Loucy (cell line): ENCODE measurements around the gene LACTBL1.

Experiments used
- CTCF ChIP-seq: fragments of 200-600 bp; sonication (generic); conservative IDR thresholded peaks from 2 replicates; pipeline ENCODE4 v1.5.1; 2014; ENCODE audit warnings: mild to moderate bottlenecking, antibody characterized with exemption, low read length
- EZH2phosphoT487 ChIP-seq: fragments of 200-600 bp; IDR thresholded peaks from 2 replicates; pipeline ENCODE4 v1.6.1; 2018; ENCODE audit warnings: antibody characterized with exemption, mild to moderate bottlenecking, moderate library complexity, borderline replicate concordance

GRCh38 chr1:22983944-22984343 is 11.3 kb upstream of the LACTBL1 start:
- TF ChIP-seq CTCF (no peak), EZH2phosphoT487 (no peak)
